Cortex of kidney (tissue), 1 donor: ENCODE data around the gene LRRN2.

Source experiments
- DNase-seq: peaks from one replicate; lab custom pipeline; 2025; lab: John Stamatoyannopoulos, UW

Gene LRRN2

GRCh38 chr1:204600203-204600602 lies 85.3 kb downstream of the LRRN2 start:
- DNase-seq: no peak

- DNase-seq: no peak
Measured at GRCh38 chr1:204599596-204599995, 85.9 kb downstream of the LRRN2 start.

- no peak for DNase-seq
Measured at GRCh38 chr1:204599098-204599497, 86.4 kb downstream of the LRRN2 start.

- DNase-seq: no peak
Measured at GRCh38 chr1:204598319-204598969, 87.1 kb downstream of the LRRN2 start.

GRCh38 chr1:204592246-204592948 lies 93.1 kb downstream of the LRRN2 start:
- no peak for DNase-seq

- no peak for DNase-seq
Measured at GRCh38 chr1:204591473-204592090, 94.0 kb downstream of the LRRN2 start.

- DNase-seq: no peak
Measured at GRCh38 chr1:204589409-204590038, 96.0 kb downstream of the LRRN2 start.

GRCh38 chr1:204588826-204589225 lies 96.7 kb downstream of the LRRN2 start:
- DNase-seq: no peak

GRCh38 chr1:204587621-204588020 lies 97.9 kb downstream of the LRRN2 start:
- no peak for DNase-seq

GRCh38 chr1:204584699-204585372 lies 100.7 kb downstream of the LRRN2 start:
- no peak for DNase-seq

GRCh38 chr1:204583909-204584632 lies 101.5 kb downstream of the LRRN2 start:
- DNase-seq: no peak

- no peak for DNase-seq
Measured at GRCh38 chr1:204581759-204582158, 103.8 kb downstream of the LRRN2 start.

GRCh38 chr1:204580862-204581261 lies 104.7 kb downstream of the LRRN2 start:
- no peak for DNase-seq

- DNase-seq: no peak
Measured at GRCh38 chr1:204579681-204580080, 105.9 kb downstream of the LRRN2 start.

- DNase-seq: no peak
Measured at GRCh38 chr1:204578867-204579664, 106.5 kb downstream of the LRRN2 start.

- no peak for DNase-seq
Measured at GRCh38 chr1:204577794-204578478, 107.6 kb downstream of the LRRN2 start.

- DNase-seq: no peak
Measured at GRCh38 chr1:204576422-204576821, 109.1 kb downstream of the LRRN2 start.

GRCh38 chr1:204575221-204576190 lies 110.0 kb downstream of the LRRN2 start:
- no peak for DNase-seq

GRCh38 chr1:204574865-204575163 lies 110.7 kb downstream of the LRRN2 start:
- DNase-seq: no peak
